NT2/D1 (cell line): Measurements from ENCODE around the gene KDM4C.

ENCODE experiments used
- YY1 ChIP-seq: IDR thresholded peaks from 2 replicates; pipeline ENCODE4 v1.6.1; 2011; ENCODE audit not compliant: insufficient read length, insufficient read depth
- ZNF274 ChIP-seq: IDR thresholded peaks from 2 replicates; pipeline ENCODE4 v1.6.1; 2011; ENCODE audit warnings: mild to moderate bottlenecking, low read depth, low read length

DNA sequence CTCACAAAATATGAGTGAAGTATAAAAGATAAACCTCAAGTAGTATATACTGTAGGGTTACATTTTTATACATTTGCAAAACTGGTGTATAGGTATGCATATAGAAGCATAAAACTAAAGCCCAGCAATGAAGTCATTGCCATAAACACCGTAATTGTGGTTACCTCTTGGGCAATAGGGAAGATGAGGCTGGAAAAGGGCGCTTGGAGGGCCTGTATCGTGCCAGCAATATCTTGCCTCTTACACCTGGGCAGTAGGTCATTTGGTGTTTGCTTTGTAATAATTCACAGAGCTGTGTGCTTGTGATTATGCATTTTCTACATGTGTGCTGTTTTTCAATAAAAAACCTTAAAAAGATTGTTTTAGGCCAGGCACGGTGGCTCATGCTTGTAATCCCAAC, 45.2 kb downstream of the KDM4C start:
- TF ChIP-seq YY1: no peak
- TF ChIP-seq ZNF274: no peak
